Heart left ventricle (tissue), 16 donors: ENCODE results near the gene SMARCAL1. TPM values are rescaled to one million over a fixed set of nuclear protein-coding genes. Genes with fewer than 3 reads are reported as not detected.

ENCODE experiments used
- ATAC-seq, 4 donors: fragments of 200-7000 bp; cut with Tn5 transposase; one replicate each; pipeline ENCODE4 v1.9.1; 2020 to 2022; ENCODE audit warnings: moderate library complexity in 4 of 4, mild to moderate bottlenecking in 3 of 4, moderate number of reproducible peaks in 1 of 4
- DNase-seq, 5 donors: peaks; one replicate each; pipeline ENCODE4 v3.0.0-alpha.2; 2020
- H3K27ac ChIP-seq, 12 donors: fragments of 200-600 bp; sonication (generic) in 4 of 12; one replicate each; pipeline versions ENCODE4 v1.5.0 to v1.8.0; 2016 to 2022; ENCODE audit warnings: mild to moderate bottlenecking in 2 of 12
- H3K27me3 ChIP-seq, 9 donors: fragments of 200-600 bp; sonication (generic) in 2 of 9; one replicate each; pipeline versions ENCODE4 v1.5.1 to v1.8.0; 2016 to 2022; ENCODE audit warnings: mild to moderate bottlenecking in 3 of 9
- H3K36me3 ChIP-seq, 9 donors: fragments of 200-600 bp; sonication (generic) in 2 of 9; one replicate each; pipeline versions ENCODE4 v1.5.0 to v1.8.0; 2018 to 2022; ENCODE audit warnings: mild to moderate bottlenecking in 2 of 9
- H3K4me1 ChIP-seq, 12 donors: fragments of 200-600 bp; sonication (generic) in 4 of 12; one replicate each; pipeline versions ENCODE4 v1.5.0 to v1.8.0; 2016 to 2022; ENCODE audit warnings: mild to moderate bottlenecking in 3 of 12
- H3K4me3 ChIP-seq, 12 donors: fragments of 200-600 bp; sonication (generic) in 4 of 12; one replicate each; pipeline versions ENCODE4 v1.5.0 to v1.8.0; 2017 to 2022; ENCODE audit warnings: mild to moderate bottlenecking in 9 of 12, moderate library complexity in 4 of 12
- H3K9me3 ChIP-seq, 12 donors: fragments of 200-600 bp; sonication (generic) in 4 of 12; one replicate each; pipeline versions ENCODE4 v1.5.0 to v1.8.0; 2016 to 2022; ENCODE audit warnings: mild to moderate bottlenecking in 1 of 12
- CTCF ChIP-seq, 12 donors: fragments of 200-600 bp; sonication (generic) in 4 of 12; IDR thresholded peaks; one replicate each; pipeline versions ENCODE4 v1.5.0 to v1.8.0; 2018 to 2022; ENCODE audit warnings: antibody characterized with exemption in 12 of 12, mild to moderate bottlenecking in 5 of 12
- POLR2A ChIP-seq, 2 donors: fragments of 450-650 bp; IDR thresholded peaks; one replicate each; pipeline ENCODE4 v1.6.1; 2017; ENCODE audit warnings: antibody characterized with exemption in 2 of 2, mild to moderate bottlenecking in 2 of 2, moderate library complexity in 2 of 2
- WGBS, 4 donors: extraction: QIAGEN DNeasy Blood & Tissue Kit in 2 of 4; methylation state at CpG; one replicate each; pipeline versions ENCODE4 v1.1.5 to v1.1.7; 2013 to 2018; 5-methylcytosine and 5-hydroxymethylcytosine counted together
- intact Hi-C, 10 donors: fragments of 100-400 bp; cut with DNase I; formaldehyde crosslinking; loops; one replicate each; pipeline versions ENCODE4 v1.11.1 to v1.14.2; 2022
- polyA plus RNA-seq, 2 donors: library from polyadenylated mRNA; stranded (reverse); fragments of 200-250 nt; gene quantifications; one replicate each; pipeline ENCODE4 v1.2.3, GENCODE V29; 2013
- total RNA-seq, 9 donors: library from RNA; depleted of rRNA in 2 of 9; stranded (reverse); fragments of >200 nt in 2 of 9; fragmentation: NEBNext Ultra II Directional in 3 of 9; extraction: Animal tissue kit (Norgen Biotek cat#: 25700) in 3 of 9; gene quantifications; one replicate each; pipeline versions ENCODE4 v1.1.0 to v1.2.4, GENCODE V29; 2016 to 2023
- donor health status: ischemic (EF 13 %, LVEDD 7.1; RV severe dilation, severe dysfunction).
- donor health status: healthy with polysubstance abuse.
- donor health status: DM: no; HTN: yes; CAD: no.
- donor health status: DM: no; HTN: no; CAD: no.
- donor health status: ischemic (EF 25% LVEDD 6.9; RV normal size, moderate dysfunction).
- donor health status: ischemic (EF 25% LVEDD 5.7; RV mildly dilated, moderate dysfunction).
- donor health status: healthy.
- donor health status: DM: yes; HTN: yes; CAD: no.
- donor health status: ischemic (EF 35%, LVEDD 5.7; RV mildly dilated, moderate dysfunction).
- donor health status: nonischemic (EF 11% LVEDD 7.7; RV severe dilation, severe dysfunction).
- donor health status: DM: yes; HTN: yes; CAD: no.
- donor health status: PGD.
- donor health status: ischemic (EF 29% LVEDD 5.4; RV normal size, mild dysfunction).
- donor health status: nonischemic (EF 23%, LVEDD 6.1; RV moderate dilation, normal function).

SMARCAL1 gene
- total and polyA plus RNA-seq, 11 donors, result 5.0 to 17.1 (median 10.6) TPM

GRCh38 chr2:216388046-216388884 is 24.0 kb upstream of the SMARCAL1 start:
- Histone ChIP-seq H3K4me1 (peaks cover 0 to 12% (median 0%) of the 10 kb centered on the region in 12 donors), H3K9me3 (peaks cover 0 to 5% (median 0%) of the 10 kb centered on the region in 12 donors), H3K27me3 (peaks cover 0 to 4% (median 0%) of the 10 kb centered on the region in 9 donors), H3K36me3 (no peaks in the 10 kb centered on the region), H3K4me3 (no peak overlapping the region), H3K27ac (no peak overlapping the region)
- ATAC-seq (no peak), DNase-seq (no peak)
- TF ChIP-seq CTCF (IDR thresholded peaks at IDR 0.05), result no peak
- no peak for TF ChIP-seq POLR2A (IDR thresholded peaks at IDR 0.05)
- intact Hi-C loops, result no loop called here
- 79 to 88% (median 84%) methylated on average over 5 of the region's 5 CpGs for WGBS, 4 donors

GRCh38 chr2:216389570-216389969 is 22.7 kb upstream of the SMARCAL1 start:
- WGBS, 4 donors, result 53 to 60% (median 56%) methylated on average over 1 of the region's 1 CpG
- no peaks in the 10 kb centered on the region for H3K36me3 ChIP-seq
- no peak overlapping the region for H3K4me3 ChIP-seq
- intact Hi-C loops, result no loop called here
- peaks cover 0 to 2% (median 0%) of the 10 kb centered on the region in 9 donors for H3K27me3 ChIP-seq
- TF ChIP-seq CTCF (IDR thresholded peaks at IDR 0.05) (no peak), POLR2A (IDR thresholded peaks at IDR 0.05) (no peak)
- H3K9me3 ChIP-seq, result peaks cover 0 to 5% (median 0%) of the 10 kb centered on the region in 12 donors
- peaks cover 0 to 12% (median 0%) of the 10 kb centered on the region in 12 donors for H3K4me1 ChIP-seq
- peak overlapping the region in 1 of 12 donors; percentile 37 for H3K27ac ChIP-seq
- DNase-seq, result no peak
- no peak for ATAC-seq

- TF ChIP-seq CTCF (IDR thresholded peaks at IDR 0.05) (no peak), POLR2A (IDR thresholded peaks at IDR 0.05) (no peak)
- WGBS, 4 donors, result 84 to 92% (median 85%) methylated on average over 6 of the region's 6 CpGs
- no peak overlapping the region for H3K4me3 ChIP-seq
- ATAC-seq, result no peak
- peaks cover 0 to 5% (median 0%) of the 10 kb centered on the region in 12 donors for H3K9me3 ChIP-seq
- H3K27ac ChIP-seq, result no peak overlapping the region
- H3K4me1 ChIP-seq, result peaks cover 0 to 12% (median 0%) of the 10 kb centered on the region in 12 donors
- no peak for DNase-seq
- H3K27me3 ChIP-seq, result peaks cover 0 to 2% (median 0%) of the 10 kb centered on the region in 9 donors
- intact Hi-C loops, result loop anchor here in 2 of 10 donors (10.0 kb wide), 2 partner anchors 147 to 177 kb away; no protein-coding TSS in a partner anchor
- no peaks in the 10 kb centered on the region for H3K36me3 ChIP-seq
Measured at GRCh38 chr2:216391401-216391800, 20.9 kb upstream of the SMARCAL1 start.

- ATAC-seq (no peak), DNase-seq (no peak)
- Histone ChIP-seq H3K36me3 (no peaks in the 10 kb centered on the region), H3K9me3 (peaks cover 0 to 5% (median 0%) of the 10 kb centered on the region in 12 donors), H3K27ac (no peak overlapping the region), H3K27me3 (peaks cover 0 to 2% (median 0%) of the 10 kb centered on the region in 9 donors), H3K4me3 (no peak overlapping the region), H3K4me1 (peaks cover 0 to 12% (median 0%) of the 10 kb centered on the region in 12 donors)
- WGBS, 4 donors, result 63 to 77% (median 69%) methylated on average over 6 of the region's 6 CpGs
- TF ChIP-seq POLR2A (IDR thresholded peaks at IDR 0.05) (no peak), CTCF (IDR thresholded peaks at IDR 0.05) (no peak)
- intact Hi-C loops, result loop anchor here in 2 of 10 donors (10.0 kb wide), 2 partner anchors 147 to 177 kb away; no protein-coding TSS in a partner anchor
Measured at GRCh38 chr2:216392018-216392562, 20.2 kb upstream of the SMARCAL1 start.
